GM19239 (cell line): Measurements from ENCODE around the gene NUMB.

Source experiments
- DNase-seq: peaks from one replicate; pipeline ENCODE4 v3.0.0; 2011; ENCODE audit warnings: low spot score; ENCODE audit not compliant: insufficient read length
- FAIRE-seq: peaks from 2 replicates; lab custom pipeline; 2011; peaks lifted over from hg19 to GRCh38; lab: Jason Lieb, UNC

The NUMB gene

DNA sequence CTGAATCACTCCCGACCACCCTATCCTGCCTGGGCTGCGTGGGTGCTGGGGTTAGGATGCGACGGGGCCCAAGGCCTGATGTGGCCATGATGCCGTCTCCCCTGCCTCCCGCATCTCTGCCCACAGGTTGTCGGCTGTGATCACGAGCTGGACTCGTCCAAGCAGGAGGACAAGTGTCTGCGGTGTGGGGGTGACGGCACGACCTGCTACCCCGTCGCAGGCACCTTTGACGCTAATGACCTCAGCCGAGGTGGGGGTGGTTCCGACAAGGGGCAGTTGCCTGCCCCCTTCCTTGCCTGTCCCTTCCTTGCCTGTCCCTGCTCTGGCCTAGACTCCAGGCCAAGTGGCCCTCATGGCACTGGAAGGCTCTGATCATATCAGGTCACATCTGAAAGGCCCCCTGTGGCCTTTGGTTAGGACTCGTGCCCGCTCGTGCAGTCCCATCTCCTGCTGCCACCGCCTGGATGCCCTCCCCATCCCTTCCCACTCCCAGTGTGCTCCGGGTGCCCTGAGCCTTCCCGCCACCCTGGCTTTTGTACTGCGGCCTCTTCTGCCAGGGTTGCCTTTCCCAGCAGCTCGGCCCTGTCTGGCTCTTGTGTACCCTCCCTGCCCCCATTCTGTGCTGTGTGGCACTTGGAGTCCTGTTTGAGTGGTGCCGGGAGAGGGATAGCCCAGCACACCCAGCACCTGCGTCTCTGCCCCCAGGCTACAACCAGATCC, 207.4 kb downstream of the NUMB start:
- FAIRE-seq (no peak), DNase-seq (no peak)

DNA sequence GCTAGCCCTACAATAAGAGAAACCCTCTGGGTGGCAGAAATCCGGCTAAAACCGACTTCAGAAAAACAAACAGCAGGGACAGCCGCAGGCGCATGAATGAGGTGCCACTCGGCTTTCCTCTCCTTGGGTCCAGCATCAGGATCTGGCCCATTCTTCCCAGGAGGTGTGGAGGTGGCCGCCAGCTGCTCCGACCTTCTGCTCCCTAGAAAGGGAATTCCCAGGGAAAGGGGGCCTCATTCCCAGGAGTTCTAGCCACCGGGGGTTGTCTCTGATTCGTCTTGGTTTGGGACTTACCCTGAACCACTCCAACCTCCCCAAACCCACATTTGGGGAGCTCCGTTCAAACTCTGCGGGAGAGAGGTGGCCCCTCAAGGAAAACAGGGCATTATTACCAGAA, 208.0 kb downstream of the NUMB start:
- DNase-seq: no peak
- FAIRE-seq: no peak

DNA sequence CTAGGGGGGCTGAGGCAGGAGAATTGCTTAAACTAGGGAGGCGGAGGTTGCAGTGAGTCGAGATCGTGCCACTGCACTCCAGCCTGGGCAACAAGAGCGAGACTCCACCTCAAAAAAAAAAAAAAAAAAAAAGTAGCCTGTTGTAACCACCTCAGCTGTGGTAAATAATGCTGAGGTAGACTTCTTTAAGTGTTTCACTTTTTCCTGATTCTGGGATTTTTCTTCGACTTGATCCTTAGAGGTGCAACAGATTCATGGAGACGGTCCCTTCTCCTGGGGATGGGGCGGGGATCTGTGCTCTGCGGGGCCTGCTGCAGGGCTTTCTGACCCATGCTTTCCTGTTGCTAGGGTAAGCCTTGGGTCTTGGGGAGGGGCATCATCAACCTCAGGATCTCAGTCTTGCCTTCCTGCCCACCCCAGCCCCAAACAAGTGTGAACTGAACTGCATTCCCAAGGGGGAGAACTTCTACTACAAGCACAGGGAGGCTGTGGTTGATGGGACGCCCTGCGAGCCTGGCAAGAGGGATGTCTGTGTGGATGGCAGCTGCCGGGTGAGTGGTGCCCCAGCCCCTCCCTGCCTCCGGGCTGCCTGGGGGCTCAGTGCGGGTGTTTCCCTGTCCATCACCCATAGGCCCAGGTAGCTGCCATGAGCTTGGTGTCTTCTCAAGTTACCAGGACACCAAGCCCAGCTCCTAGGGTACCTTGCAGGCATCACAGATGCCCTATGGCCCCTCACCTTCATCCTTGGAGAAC, 208.6 kb downstream of the NUMB start:
- no peak for FAIRE-seq
- no peak for DNase-seq

DNA sequence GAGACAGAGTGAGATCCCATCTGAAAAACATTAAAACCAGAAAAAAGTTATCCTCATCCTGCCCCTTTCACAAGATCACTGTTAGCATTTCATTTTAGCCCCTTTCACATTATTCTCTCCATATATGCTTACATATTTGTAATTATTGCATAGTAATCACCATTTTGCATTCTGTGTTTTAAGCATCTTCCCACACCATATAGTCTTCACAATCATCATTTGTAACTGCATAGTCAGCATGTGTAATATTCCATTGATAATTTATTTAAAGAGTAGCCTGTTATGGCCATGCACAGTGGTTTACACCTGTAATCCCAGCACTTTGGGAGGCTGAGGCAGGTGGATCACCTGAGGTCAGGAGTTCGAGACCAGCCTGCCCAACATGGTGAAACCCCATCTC, 209.2 kb downstream of the NUMB start:
- FAIRE-seq (no peak), DNase-seq (no peak)

DNA sequence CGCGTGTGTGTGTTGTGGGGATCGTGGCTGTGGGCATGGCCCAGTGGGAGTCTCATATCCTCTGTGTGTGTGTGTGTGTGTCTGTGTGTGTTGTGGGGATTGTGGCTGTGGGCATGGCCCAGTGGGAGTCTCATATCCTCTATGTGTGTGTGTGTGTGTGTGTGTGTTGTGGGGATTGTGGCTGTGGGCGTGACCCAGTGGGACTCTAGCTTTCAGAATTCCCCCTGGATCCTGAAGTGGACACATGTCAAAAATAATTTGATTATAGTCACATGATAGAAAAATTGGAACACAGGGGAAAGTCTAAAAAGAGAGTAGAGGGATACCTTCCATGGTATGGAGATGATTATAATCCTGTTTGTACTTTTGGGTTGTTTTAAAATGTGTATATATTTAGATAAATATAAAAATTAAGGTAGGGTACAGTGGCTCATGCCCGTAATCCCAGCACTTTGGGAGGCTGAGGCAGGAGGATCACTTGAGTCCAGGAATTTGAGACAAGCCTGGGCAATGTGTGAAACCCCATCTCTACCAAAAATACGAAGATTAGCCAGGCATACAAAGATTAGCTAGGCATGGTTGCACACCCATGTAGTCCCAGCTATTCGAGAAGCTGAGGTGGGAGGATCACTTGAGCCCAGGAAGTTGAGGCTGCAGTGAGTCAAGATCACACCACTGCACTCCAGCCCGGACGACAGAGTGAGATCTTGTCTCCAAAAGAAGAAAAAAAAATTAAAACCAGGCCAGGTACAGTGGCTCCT, 210.1 kb downstream of the NUMB start:
- peak; percentile 76 for FAIRE-seq
- DNase-seq: no peak

DNA sequence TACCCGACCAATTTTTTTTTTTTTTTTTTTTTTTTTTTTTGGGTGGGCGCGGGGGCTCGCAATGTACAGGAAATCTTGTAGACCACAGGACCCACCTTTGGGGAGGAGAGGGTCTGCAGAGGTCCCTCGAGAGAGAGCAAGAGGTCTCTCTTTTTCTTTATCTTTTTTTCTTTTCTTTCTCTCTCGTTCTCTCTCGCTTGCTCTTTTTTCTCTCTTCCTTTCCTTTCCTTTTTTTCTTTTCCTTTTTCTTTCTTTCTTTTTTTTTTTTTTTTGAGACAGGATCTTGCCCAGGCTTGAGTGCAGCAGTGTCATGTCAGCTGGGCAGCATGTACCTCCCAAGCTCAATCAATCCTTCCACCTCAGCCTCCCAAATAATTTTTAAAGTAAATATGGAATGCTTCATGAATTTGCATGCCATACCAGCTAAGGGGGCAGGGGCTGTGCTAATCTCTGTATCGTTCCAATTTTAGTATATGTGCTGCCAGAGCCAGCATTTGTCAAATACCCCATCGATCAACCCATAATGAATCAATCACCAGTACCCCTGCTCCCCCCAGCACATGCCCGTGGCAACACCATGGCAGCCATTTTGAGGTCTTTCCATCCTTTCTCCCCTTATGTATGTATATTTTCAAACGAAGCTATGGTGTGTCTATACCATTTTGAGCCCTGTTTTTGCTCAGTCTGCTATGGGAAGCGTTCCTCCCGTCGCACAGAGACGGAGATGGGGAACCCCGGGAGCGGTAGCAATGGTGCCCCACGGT, 211.8 kb downstream of the NUMB start:
- DNase-seq: no peak
- FAIRE-seq: peak; percentile 67

DNA sequence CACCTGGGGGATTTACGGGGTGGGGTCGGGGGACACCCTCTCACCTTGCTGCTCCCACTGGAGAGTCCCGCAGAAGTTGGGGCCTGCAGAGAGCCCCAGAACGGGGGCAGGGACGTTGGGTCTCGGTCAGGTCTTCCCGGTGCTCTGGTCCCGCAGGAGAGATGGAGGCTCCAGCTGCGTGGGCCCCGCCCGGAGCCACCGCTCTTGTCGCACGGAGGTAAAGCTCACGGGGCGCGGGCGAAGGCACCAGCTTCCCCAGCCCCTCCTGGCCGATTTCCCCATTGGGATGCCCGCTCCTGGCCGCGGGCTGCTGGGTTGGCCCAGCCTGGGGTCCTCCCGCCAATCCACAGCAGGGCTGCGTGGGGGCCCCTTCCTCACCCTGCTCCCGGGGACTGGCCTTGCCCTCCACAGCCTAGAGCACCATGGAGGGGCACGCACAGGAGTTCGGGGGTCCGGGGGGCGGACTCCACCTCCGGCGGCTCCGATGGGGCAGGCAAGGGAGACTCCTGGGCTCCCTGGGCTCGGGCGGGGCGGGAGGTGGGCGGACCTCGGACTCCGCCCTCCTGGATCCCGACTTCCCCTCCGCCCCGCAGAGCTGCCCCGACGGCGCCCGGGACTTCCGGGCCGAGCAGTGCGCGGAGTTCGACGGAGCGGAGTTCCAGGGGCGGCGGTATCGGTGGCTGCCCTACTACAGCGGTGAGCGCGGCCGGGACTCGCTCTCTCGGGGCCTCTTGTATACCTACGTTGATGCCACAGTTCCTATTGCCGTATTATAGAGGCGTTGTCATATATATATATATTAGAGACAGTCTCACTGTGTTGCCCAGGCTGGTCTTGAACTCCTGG, 212.6 kb downstream of the NUMB start:
- FAIRE-seq (no peak), DNase-seq (peak; percentile 40)

DNA sequence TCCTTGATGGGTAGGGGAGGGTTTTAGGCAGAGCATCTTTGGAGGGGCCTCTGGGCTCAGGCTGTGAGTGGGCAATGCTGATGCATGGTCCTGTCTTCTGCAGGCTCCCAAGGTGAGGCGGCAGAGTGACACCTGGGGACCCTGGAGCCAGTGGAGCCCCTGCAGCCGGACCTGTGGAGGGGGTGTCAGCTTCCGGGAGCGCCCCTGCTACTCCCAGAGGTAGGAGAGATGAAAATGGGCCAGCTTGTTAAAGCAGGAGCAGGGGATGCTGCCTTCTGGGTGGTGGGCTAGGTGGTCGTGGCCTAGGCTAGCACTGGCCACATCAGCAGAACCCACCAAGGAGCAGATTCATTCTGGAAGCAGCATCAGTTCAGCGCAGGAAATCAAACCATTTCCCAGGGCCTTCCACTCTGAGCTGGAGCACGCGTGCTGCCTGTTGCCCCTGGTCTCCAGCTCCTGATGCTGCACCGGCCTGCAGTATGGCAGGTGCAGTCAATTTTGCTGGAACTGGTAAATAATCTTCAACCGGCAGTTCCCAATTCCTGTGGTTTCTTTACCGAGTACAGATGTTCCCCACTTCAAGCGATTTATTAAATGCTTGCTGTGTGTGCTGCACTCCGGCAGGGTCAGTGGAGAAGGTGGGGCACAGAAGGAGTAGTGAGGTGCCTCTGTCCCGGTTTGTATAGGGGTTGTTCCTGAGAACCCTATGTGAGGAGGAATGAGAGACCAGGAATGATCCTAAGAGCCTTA, 213.6 kb downstream of the NUMB start:
- DNase-seq (no peak), FAIRE-seq (no peak)

DNA sequence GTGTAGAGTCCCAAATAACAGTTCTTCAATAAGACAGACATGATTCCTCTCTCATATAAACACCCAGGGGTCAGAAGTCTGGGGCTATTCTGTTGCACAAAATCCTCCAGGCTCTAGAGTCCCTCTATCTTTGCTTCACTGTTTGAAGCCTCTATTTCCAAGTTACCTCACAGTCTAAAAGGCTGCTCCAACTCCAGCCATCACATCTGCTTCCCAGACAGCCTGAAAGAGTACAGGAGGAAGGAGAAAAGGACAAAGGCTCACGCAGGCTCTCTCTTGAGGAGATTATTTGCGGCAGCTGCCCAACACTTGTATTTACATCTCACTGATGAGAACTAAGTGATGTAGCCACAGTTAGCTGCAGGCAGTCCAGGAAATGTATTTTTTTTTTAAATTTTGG, 214.6 kb downstream of the NUMB start:
- FAIRE-seq: no peak
- no peak for DNase-seq

DNA sequence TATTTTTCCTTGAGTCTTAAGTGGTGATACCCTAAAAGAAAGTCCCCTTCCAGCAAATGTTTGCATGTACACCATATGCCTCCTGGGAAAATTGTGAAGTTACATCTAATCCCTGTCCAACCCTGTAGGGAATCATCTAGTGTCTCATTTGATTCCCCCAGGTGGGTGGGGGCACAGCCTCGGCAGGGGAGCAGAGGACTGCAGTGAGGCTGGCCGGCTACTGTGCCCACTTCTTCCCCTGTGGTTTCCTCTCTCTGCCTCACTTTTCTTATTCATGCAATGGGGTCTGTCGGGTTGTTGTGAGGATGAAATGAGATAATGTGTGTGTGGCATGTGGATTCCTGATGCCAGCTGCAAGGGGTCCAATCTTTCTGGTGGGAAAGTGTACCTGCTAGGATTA, 215.0 kb downstream of the NUMB start:
- DNase-seq: no peak
- peak; percentile 14 for FAIRE-seq

DNA sequence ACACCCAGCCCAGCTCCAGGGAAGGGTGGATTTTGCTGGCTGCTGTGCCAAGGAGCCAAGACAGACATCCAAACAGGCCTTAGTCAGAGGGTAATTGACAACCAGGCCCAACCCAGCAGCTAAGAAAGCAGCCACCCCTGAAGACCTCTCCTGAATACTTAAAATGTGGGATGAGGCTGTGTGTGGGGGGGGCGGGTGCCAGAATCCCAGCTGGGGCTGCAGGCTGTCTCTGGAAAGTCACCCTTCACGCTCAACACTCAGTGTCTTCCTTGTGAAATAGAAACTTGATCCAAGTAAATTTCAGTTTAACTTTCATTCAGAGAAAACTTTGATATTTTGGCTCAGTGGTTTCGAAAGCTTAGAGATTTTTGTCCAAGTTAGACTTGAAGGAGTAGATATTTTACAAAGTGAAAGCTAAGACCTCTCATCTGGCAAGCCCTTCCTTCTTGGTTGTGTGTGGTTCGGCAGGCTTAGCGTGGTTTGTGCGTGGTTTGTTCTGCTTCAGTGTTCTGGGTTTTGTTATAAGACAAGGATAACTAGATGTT, 215.9 kb downstream of the NUMB start:
- FAIRE-seq: peak; percentile 88
- no peak for DNase-seq

DNA sequence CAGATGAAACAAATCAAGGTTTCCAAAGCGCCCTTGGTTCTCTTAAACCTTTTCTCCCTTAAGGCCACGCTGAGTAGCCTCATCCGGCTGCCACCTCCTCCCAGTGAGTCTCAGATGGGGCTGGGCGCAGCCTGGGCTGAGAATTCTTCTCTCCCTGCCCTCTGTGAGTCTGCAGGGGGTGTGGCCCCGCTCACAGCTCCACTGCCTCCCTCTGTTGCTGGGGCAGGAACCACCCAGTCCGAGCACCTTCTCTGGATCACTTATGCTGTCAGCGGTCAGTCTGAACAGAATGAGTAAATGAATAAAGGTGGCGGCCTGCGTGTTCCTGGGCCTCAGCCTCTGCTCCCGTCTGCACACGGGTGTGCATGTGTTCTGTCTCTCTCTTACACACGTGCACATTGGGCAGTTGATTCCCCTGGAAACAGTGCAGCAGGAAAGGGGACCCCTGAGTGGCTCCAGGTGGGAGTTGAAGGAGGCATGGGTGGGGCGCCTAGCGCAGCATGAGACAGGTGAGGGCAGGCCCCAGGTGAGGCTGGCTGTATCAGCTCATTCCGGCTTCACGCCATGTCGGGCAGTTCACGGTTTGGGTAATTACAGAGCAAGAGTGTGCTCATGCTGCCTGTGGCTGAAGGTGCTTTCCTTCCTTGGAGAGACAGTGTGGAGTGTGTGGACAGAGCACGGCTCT, 216.7 kb downstream of the NUMB start:
- no peak for FAIRE-seq

DNA sequence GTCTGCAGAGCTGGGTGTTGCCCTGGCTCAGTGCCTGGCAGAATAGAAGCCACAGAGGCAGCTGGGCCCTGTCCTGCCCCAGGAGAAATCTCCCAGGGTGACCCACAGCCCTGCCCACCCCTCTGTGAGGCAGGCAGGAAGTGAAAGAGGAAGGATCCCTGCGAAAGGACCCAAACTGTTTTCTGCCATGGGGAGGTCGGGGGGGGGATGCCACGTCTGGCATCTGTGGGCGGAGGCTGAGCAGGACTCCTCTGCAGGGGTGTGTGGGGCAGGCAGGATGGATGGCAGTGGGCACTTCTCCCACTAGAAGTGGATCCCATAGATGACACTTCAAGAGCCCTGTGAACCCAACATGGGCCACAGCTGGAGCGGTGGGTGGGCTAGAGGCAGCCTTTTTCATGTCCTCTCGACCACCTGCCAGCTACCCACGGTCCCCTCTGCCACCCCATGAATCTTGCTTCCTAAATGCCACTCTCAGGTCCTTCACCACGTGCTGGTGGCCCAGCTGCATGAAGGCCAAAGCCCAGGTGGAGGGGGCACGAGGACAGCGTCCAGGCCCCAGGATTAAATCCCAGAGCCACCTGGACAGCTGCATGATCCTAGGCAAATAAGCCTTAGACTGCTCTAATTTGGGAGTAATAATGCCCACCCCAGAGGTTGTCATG, 217.4 kb downstream of the NUMB start:
- peak; percentile 47 for FAIRE-seq

More for the DNA sequence above, 216.7 kb downstream of the NUMB start:
- DNase-seq: no peak

DNA sequence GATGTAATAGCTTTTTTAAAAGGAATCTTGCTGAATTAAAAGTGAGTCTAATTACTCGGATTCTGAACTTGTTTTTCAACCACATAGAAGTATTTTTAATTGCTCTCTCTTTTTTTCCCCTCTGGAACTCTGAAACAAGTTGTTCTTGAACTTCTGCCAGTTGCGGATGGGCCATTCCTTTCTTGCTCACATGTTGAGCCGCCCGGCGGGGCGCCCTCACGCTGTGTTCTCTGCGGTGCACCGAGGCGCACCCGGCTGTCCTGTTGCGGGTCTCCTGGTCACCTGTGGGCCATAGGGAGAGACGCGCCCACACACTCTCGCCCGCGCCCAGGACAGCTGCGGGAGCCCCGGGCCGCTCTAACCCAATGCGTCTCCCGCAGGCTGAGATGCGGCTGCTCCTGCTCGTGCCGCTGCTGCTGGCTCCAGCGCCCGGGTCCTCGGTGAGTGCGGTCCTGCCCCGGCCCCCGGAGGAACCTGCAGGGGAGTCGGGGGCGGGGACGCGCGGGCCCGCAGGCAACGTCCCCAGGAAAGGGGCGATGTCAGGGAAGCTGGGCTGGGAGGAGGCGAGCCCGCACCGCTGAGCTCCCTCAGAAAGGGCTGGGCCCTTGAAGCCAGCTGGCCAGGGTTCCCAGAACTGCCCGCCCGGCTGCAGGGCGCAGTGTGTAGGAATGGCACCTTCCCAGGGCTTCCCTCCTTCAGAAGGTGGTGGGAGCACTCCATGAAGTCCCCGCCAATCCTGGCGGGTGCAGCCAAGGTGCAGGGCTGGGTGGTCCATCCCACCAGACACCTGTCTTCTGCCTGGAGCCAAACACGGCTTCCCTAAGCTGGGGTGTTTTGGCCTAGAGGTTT, 218.7 kb downstream of the NUMB start:
- no peak for FAIRE-seq
- no peak for DNase-seq

More for the DNA sequence above, 217.4 kb downstream of the NUMB start:
- no peak for DNase-seq

DNA sequence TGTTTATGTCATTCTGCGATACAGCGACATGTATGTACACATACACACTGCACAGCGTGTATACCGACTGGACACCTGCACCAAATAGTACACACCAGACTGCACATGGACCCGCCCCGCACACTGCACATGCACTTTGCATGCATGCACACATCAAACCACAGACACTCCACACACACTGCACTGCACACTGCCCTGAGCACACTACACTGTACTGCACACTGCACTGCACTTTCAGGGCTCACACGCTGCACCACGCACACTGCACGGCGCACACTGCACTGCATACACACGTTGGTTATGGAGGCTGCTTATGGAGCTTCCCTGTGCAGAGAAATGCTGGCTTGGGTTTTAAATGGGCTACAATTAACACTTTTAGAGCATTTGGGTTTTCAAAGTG, 219.4 kb downstream of the NUMB start:
- FAIRE-seq: no peak
- DNase-seq: no peak

DNA sequence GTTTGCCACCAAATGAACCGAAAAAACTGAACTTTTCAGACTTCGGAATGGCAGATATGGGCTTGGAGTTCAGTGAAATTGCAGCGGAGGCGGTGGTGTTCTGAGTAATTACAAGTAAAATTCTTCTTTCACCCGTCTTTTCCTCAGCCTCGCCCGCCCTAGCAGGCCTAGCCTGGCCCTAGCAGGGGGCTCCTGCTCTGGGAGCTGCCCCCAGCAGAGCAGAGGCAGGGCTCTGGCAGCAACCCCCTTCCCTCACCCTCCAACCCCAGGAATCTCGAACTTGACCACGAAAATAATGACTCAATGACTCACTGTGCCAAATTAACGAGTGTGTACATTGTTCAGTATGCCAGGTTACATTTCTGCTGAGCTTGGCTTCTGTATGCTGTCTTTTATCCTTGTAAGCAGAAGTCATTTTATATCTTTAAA, 219.9 kb downstream of the NUMB start:
- FAIRE-seq (no peak), DNase-seq (no peak)
